Measurements from ENCODE around the gene SCAPER.
A peak's percentile ranks its signal among the peaks of the same experiment; 100 is the strongest.
"Not testable (repeated sequence)": the region's sequence is repeated elsewhere in the genome, so short reads cannot be mapped to it uniquely, and the experiment has no call there.

Gene SCAPER

GRCh38 chr15:76764004-76764403, 141.1 kb downstream of the SCAPER start:
- no peak for DNase-seq

- no peak for DNase-seq
Observed at GRCh38 chr15:76763554-76763953, 141.6 kb downstream of the SCAPER start.

GRCh38 chr15:76756381-76756780, 148.8 kb downstream of the SCAPER start:
- peak; percentile 58 for DNase-seq

GRCh38 chr15:76753771-76754170, 151.4 kb downstream of the SCAPER start:
- DNase-seq = no peak

DNA sequence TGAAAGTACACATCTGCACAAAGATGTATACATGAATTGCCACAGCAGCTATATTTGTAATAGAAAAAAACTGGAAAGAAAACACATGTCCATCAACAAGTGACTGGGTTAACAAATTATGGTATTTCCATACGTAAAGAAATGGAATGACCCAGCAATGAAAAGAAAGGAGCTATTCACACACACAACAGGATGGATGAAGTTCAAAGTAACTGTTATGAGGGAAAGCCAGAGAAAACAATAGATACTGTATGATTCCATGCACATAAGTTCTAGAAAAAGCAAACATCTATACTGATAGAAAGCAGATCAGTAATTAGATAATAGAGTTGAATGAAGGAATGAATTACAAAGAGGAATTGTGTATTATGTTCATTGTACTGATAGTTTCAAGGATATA, 152.0 kb downstream of the SCAPER start:
- no peak for DNase-seq

DNA sequence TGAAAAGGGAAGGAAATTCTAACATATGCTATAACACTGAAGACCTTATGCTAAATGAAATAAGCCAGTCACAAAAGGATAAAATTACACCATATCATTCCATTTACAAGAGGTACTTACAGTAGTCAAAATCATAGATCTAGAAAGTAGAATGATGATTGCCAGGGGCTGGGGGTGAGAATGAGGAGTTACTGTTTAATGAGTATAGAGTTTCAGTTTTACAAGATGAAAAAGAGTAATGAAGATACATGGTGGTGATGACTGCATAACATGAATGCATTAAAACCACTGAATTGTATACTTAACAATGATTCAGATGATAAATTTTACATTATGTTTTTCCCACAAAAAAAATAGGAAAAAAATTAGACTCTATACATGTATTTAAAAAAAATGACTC, 152.6 kb downstream of the SCAPER start:
- DNase-seq = peak; percentile 2

DNA sequence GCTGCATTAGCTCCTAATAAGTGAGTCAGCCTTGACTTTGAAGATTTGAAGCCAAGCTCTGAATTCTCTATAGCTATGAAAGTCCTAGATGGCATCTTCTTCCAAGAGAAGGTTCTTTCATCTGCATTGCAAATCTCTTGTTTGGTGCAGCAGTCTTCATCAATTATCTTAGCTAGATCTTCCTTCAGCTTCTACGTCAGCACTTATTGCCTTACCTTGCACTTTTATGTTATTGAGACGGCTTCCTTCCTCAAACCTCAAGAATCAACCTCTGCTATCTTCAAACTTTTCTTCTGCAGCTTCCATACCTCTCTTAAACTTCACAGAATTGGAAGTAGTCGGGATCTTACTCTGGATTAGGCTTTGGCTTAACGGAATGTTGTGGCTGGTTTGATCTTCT, 167.6 kb downstream of the SCAPER start:
- no peak for DNase-seq

DNA sequence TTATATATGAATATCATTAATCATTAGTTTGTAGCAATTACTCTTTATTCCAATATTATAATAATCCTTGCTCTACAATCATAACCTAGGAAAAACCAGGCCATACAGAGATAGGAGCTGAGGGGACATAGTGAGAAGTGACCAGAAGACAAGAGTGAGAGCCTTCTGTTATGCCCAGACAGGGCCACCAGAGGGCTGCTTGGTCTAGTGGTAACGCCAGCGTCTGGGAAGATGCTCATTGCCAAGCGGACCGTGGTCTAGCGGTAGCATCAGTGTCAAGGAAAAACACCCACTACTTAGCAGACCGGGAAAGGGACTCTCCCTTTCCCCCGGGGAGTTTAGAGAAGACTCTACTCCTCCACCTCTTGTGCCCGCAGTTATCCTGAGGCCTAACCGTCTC, 172.8 kb downstream of the SCAPER start:
- not testable (repeated sequence) for DNase-seq

DNA sequence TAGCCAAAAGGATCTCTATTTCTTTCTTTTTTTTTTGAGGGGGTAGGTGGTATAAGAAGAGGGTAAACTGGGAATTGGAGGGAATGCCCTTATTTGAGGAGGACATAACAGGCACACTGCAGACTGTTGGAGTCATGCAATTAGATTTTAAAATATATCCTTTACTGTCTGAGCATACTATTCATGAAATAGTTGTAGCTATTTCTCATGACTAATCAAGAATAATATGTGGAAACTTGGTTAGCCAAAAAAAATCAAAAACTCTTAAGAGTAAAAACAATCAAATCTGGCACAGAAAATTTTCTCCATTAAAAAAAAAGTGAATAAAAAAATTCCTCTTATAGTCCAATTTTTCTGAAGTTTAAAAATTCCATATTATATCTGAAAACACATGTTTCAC, 174.9 kb downstream of the SCAPER start:
- DNase-seq = peak; percentile 62

DNA sequence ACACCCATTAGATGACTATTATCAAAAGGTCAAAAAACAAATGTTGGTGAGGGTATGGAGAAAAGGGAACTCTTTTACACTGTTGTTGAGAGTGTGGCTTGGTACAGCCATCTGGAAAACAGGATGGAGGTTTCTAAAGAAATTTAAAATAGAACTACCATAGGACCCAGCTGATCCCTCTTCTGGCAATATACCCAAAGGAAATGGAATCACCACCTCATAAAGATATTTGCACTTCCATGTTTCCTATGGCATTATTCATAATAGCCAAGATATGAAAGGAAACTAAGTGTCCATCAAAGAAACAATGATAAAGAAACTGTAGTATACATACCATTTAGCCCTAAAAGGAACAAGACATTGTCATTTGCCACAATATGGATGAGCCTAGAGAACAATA, 186.3 kb downstream of the SCAPER start:
- no peak for DNase-seq

DNA sequence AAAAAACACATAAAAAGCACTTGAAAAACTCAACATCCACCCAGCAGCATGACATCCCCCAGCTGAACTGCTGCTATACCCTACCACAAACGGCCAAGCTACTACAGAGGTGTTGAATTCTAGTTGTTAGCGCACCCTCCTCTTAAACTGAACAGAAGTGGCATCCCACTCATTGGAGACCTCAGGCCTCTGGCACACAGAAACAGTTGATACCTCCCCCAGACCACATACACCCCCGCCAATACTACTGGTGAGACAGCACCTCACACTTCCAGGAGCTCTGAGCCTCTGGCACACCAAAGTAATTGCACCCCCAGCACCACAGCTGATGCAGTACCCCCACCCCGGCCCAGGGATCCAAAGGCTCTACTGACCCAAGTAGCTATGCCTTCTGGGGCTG, 190.2 kb downstream of the SCAPER start:
- no peak for DNase-seq

DNA sequence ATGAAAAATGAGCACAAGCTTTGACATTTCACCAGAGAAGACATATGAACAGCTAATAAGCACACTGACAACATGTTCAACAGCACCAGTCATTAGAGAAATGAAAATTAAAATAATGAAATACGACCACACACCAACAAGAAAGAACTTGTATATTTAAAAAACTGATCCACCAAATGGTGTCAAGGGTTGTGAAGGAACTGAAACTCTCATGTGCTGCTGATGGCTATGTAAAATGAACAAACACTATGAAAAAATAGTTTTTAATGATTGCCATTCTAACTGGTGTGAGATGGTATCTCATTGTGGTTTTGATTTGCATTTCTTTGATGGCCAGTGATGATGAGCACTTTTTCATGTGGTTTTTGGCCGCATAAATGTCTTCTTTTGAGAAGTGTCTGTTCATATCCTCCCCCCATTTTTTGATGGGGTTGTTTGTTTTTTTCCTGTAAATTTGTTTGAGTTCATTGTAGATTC, 193.8 kb downstream of the SCAPER start:
- no peak for DNase-seq

GRCh38 chr15:76704032-76704431, 201.1 kb downstream of the SCAPER start:
- DNase-seq = not testable (repeated sequence)

GRCh38 chr15:76696840-76697239, 208.3 kb downstream of the SCAPER start:
- no peak for DNase-seq

DNA sequence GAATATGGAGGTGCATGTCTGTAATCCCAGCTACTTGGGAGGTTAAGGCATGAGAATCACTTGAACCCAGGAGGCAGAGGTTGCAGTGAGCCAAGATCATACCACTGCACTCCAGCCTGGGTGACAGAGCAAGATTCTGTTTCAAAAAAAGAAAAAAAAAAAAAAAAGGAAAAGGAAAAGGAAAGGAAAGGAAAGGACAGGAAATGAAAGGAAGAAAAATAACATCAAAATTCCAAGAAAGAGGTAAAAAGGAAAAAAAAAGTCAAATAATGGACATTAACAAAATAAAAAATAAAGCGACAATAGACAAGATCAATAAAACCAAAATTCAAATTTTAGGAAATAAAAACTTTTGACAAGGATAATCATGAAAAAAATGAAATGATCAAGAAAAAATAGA, 212.6 kb downstream of the SCAPER start:
- not testable (repeated sequence) for DNase-seq

GRCh38 chr15:76687592-76687991, 217.5 kb downstream of the SCAPER start:
- DNase-seq = not testable (repeated sequence)

GRCh38 chr15:76684002-76684401, 221.1 kb downstream of the SCAPER start:
- no peak for DNase-seq

GRCh38 chr15:76682833-76683232, 222.3 kb downstream of the SCAPER start:
- DNase-seq = no peak

- DNase-seq = no peak
Observed at GRCh38 chr15:76682259-76682658, 222.9 kb downstream of the SCAPER start.

DNA sequence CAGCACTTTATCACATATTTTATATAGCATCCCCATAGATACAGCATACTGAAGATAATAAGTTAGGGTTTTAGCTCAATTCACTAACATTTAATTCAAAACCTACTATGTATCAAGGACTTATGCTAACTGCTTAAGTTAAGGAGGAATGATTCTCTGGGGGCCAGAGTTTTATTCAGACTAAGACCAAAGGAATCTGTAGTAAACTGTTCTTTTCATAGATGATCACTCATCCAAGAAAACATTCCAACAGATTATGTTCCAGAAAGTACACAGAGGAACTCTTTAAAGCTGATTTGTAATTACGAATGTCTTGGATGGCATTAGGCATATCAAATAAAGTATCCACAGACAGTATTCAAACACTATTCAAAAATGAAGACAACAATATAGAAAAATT, 226.4 kb downstream of the SCAPER start:
- DNase-seq = peak; percentile 72

- peak; percentile 50 for DNase-seq
Observed at GRCh38 chr15:76674883-76675282, 230.3 kb downstream of the SCAPER start.

DNA sequence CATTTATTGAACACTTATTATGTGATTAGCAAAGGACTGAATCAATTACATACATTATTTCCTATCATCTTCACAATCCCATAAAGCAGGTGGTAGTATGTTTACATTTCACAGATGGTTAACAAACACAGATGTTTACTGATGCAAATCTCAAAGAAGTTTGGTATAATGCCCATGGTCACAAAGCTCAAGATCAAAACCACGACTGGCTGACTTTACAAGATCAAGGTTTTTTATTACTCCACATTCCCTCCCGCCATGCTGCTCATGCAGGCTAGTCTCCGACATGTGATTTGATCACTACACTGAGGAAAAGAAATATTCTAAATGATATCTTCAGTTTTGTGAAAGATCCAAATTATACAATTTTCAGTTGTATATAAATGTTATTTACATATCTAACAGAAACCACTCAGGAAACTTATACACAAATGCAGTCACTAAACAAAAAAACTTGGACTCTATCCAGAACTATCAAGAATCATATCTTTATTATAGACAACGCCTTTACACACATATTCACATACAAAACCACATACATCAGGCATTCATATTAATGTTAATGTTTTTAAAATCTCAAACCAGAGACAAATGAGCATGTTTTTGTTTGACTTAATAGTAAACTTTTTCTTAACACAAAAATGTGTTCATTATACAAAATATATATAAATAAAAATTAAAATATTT, 235.5 kb downstream of the SCAPER start:
- no peak for DNase-seq

DNA sequence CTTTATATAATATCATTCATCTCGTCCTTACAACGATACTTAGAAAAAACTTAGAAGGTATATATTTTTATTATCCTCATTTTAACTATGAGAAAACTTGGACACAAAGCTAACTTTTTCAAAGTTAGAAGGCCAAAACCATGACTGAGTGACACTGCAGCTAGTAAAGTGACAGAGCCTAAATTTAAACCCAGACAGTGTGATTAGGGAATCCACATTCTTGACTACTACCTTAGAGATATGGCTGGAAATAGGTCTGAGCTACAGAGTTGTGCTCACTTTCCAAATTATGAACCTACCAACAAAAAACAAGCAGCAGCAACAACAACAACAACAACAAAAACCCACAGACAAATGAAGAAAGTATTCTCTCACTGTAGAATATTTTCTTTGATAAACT, 236.2 kb downstream of the SCAPER start:
- DNase-seq = no peak

DNA sequence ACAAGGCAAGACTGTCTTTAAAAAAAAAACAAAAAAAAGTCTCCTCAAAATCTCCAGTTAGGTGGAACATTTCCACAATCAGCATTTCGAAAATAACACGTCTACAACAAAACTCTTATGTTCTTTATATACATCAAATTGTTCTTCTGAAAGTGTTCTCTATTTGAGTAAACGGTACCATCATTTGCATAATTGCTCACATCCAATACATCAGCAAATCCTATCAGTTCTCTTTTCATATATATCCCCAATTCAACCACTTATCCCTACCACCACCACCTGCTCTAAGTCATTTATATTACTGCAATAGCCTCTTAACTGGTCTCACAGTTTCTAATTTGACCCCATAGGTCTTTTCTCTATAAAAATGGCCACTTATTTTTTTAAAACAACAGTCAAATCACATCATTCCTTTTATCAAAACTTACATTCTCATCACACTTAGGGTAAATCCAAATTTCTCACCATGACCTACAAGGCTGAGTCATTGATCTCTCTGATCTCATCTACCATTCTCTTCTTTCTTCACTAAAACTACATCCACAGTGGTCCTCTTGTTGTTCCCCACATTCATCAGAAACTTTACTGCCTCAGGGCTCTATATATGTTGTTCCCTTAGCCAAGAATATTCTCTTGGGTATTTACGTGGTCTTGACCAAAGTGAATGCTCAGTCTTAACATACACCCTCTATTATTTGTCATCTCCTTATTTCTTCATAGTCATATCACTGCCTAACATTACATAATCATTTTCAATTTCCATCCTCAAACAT, 237.0 kb downstream of the SCAPER start:
- no peak for DNase-seq
